T-helper 9 cell (primary cell): ENCODE measurements around the gene YBX3.

Experiments
- DNase-seq: peaks from one replicate; pipeline ENCODE4 v3.0.0-alpha.2; 2020

The YBX3 gene

DNA sequence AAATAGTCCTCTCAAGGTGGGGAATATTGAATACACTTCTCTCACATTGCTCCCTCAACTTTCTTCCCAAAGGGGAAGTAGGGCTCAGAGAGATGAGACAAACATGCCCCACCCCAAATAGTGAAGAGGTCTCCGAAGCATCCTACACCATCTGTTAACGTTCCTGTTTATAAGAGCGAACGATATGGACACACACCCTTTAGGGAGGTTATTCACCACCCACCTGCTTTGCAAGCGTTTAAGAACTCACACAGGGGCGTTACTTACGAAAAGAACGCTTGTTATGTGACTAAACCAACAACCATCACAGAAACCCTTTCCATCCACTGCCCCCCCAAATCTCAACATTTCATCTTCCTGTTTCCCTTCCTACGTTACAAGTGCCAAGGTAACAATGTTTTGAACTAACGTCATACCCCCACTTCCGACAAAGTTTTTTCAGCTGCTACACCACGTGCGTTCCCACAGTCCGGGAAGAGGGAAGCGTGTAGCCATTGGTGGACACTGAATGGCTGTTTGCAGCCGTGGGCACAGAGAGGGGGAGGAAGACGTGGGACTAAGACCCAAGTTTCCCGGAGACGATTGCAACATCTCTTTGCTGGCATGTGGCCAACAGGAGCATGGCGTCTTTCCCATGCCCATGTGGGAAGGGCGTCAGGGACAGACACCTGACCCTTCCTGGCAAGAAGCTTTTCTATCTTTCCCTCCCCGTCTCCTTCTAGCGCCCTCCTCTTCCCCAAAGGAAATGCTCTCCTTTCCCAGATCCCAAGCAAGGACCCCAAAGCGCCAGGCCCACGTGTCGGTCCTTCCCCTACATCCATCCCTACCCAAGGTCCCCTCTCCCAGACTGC, 1.2 kb downstream of the YBX3 start:
- peak; percentile 3 for DNase-seq

DNA sequence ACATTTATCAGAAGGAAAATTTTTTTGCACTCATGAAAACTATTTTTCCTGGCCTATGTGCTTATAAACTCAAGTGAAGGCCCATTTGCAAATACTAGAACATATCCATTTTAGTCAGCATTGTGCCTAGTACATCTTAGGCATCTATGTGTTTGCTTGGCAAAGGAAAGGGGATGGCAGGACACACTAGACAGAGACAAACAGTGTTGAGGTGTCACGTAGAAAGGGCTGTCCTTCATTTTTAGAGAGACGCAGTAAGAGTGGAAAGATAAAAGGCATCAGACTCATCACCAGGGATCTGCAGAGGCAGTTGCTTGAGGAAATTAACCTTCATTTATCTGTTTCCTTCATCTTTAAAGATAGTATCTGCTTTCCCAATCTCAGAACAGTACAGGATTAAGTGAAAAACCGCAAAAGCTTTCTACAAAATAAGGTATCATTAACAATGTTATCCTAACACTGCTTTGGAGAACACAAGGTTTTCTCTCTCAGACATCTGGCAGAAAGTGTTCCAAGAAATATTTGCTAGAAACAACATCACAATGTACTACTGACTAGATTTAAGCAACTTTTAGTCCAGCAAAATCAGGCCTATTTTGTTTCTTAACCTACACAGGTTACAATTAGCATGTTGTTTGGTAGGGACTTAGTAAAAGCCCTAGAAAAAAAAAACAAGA, 2.0 kb downstream of the YBX3 start:
- DNase-seq, result no peak

DNA sequence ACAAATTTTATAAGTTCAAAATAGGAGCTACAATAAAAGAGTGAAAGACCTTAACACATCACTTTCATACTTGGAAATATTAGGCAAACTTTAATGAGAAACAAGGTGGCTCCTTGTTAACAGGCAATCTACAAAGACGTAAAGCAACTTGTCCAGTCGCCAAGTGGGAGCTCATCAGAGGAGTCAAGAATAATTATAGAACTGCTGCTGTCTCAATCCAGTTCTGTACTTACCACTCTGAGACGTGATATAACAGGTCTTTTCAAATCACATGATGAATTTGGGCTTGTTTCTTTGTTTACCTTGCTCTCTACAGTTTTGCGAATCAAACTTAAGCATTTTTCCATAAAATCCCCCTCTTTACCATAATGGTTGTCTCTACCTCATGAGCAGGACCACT, 3.6 kb downstream of the YBX3 start:
- no peak for DNase-seq

DNA sequence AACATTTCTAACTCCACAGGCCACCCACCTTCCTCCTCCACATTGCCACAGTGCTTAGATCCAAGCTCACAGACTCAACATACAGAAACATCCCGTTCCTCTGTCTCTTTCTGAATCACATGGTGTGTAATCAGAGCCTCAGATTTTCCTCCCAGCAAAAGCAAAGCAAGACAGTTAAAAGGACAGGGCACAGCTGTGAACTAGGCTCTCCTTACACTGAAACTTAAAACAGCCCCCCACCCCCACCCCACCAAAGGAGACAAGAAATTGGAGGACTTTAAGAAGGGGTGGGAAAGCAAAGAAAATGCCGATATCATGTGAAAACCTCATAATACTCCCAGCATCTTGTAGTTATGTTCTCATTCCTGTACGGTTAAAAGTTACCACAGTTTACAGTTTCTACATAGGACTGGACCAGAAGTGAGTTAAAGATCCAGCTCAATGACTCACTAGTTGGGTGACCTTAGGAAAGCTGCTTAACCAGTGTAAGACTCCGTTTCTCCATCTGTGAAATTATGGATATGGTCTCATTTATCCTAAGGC, 4.8 kb downstream of the YBX3 start:
- no peak for DNase-seq

DNA sequence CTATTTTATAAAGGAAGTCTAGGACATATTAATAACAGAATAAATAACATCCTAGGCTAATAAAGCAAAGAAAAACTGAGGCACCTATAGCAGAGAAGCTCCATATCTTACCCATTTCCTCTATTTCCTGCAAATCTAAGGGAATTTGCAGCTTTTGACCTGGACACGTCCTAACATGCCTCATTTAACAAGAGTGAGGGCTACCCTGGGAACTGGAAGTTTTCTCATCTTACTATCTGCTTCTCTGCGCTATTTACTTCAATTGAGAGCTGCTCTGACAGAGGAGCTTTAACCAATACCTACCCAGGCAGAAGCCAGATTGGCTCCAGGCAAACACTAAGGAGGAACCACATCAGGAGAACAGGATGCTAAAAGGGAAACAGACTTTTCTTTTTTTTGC, 5.7 kb downstream of the YBX3 start:
- DNase-seq, result no peak

DNA sequence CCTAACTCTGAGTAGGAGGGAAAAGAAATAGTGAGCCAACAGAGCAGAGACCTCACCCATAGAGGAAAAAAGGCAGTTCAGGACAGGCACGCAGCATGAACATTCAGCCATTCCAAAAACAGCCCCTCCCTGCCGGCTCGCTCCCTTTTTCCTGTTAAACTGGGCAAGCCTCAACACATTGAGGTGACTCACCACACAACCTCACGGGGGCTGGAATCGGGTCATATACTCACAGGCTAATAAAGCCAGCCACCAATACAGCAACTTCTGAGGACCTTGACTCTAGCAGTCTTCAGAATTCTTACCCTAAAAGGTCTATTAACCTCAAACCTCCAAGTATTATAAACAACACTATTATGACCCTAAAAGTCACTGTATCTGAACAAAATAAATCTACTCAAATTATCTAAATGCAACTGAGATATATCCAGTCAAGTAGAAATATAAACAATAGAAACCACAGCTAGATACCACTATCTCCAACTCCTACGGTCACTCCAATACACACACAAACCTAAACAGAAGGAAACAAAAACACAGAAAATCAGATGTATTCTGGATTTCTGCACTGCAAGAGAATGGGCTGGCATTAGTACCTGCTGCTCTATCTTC, 6.3 kb downstream of the YBX3 start:
- no peak for DNase-seq

DNA sequence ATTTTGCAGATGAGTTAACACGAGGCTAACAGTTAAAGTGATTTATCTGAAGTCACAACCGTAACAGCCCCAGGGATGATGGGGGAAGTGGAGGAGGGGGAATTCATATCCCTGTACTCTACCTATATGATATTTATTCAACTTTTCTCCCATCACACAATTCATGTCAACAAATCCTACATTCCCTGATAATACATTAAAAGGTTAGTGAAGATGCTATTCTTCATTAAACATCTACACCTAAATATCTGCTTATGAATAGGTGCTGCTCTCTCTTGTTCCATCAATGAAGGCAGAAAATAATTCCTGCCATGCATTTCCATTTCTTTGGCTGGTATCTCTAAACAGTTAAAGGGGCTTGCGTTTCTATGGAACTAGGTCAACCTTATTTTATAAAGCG, 6.8 kb downstream of the YBX3 start:
- DNase-seq, result no peak

DNA sequence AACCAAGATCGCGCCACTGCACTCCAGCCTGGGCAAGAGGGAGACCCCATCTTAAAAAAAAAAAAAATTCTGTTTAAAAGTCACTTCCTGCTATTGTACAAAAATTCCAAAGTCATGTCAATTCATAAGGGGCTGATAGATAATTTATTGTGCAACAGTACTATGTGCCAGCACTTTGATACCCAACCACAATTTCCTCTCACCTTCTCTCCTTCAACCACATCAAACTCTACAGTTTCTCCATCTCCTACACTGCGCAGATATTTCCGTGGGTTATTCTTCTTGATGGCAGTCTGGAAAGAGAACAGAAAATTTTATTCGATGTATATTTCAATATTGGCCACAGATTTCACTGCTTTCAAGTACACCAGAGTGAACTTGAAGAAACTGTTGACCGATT, 7.6 kb downstream of the YBX3 start:
- no peak for DNase-seq

DNA sequence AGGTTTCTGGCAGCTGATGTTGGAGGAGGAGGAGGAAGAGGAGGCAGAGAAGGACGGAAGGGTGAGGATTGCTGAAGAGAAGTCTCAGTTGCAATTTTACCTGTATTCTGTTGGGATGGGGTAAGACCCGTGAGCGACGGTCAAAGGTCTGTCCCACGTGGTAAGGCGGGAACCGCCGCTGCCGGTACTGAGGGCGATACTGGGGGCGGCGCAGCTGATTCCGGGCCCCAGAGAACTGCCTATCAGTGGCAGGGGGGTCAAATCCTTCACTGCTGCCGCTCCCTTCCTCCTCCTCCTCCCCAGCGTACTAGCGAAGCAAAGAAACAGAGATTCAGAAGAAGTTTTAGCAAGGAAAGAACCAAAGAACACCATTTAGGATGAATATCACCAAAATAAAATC, 13.3 kb downstream of the YBX3 start:
- DNase-seq, result no peak

DNA sequence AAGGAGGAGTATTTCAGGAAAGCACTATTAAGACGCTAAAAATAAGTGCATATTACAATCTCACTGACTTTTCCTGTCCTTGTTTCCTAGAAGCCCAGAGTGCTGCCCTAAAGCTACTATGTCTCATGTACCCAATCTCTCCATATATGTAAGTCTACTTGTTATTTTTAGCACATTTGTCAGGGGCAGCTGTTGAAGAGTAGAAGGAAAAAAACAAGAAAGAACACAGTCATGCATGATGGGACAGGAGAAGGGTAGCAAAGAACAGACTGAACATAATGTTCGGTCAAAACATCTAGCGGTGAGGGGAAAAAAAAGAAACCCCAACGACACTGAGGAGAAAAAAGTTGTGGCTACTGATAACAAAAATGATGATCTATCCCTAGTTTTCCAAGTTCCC, 14.3 kb downstream of the YBX3 start:
- DNase-seq, result no peak

DNA sequence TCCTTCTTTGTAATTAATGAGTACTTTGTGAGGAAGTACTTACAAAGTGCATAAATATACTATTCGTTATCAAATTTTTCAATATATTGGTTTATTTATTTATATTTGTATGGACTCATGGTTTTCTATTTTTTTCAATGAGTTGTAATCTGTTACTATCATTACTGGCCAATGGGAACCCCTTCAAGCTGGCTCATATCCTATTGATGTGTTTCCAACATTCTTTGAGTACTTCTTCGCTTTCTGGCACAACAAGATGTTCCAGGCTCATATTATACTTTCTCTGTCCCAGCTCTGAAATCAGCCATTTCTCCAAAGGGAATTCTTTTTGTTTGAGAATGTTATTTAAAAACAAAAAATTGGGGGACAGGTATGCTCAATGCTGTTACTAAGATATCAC, 17.5 kb downstream of the YBX3 start:
- DNase-seq, result no peak

DNA sequence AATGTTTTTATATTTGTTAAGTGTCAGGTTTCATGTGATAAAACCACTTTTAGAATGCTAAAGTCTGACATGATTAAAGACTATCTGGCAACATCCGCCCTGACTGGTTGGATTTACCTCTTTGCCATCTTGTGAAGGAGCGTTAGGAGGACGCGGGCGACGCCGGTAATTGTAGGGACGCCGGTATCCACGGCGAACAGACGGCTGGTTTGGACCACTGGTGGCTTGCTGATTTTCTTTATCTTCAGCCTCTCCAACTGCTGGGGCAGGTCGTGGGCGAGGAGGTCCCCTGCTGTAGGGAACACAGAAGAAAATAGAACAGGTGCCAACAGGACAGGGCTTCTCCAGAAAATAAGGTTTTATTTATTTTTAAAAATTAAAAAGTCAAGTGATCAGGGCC, 21.3 kb downstream of the YBX3 start:
- no peak for DNase-seq

DNA sequence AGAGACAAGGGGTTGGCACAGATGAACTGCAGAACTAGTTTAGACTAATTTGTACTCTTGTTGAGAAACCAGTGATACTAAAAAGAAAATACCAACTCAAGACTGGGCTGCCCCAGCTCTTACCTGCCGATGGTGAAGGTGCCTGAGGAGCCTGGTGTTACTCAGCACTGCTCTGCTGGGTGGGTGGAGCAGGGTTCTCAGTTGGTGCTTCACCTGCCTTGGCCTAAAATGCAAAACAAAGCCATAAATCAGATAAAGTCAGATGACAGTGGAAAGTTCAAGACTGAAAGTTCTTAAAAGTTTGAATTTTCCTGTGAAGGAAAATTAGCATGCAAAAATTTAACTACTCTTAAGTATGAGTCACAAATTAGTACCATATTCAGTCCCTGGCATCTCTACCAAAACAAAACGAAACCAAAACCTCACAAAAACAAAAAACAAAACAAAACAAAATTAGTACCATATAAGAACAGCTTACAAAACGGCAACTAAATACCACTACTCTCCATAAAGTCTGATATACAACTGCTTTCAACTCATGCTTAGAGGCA, 21.9 kb downstream of the YBX3 start:
- no peak for DNase-seq

DNA sequence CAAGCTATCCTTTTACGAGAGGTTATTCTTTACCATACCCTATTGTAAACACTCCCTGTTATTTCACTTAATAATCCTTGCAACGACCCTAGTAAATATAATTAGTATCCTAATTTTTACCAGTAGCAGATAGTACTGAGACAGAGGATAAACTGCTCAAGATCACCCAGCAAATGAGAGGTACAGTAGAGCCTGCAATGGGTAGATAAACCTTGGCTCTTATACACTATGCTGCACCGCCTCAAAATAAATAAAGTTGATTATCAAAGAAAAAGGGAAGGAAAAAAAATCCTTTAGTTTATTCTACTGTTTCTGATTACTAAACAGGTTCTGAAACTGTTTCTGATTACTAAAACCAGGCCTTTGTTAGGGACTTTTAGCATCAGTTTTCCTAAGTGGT, 22.5 kb downstream of the YBX3 start:
- DNase-seq, result no peak

DNA sequence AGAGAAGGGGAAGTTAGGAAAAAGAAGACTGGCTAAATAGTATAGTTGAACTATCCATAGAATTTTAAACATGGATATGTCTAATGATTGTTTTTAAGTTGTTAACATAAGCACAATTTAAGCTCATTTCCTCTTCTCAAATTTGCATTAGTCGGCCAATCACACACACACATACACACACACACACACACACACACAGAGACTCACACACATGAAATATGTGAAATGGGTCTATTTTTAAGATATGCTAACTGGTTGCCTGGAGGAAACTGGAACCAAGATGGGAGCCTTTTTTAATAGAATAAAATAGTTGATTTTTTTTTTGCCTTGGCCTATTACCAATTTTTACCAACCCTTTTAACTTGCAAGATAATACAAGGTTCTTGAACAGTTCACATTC, 25.3 kb downstream of the YBX3 start:
- no peak for DNase-seq

DNA sequence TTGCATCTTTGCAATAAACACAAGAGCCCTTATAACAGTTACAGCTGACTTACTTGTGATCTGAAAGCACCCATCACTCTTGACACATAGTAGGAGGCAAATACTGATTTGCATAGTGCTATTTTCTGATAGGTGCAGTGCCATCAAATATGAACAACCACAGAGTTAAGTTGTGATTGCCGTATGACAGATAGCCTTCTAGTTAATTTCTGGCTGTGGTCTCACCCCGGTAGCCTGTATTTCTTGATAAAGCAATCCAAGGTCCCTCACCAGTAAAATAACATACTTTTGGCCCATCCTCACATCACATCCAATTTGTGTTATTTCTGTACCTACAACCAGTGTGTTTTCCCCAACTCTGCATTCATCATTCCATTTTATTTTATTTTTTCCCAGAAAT, 26.0 kb downstream of the YBX3 start:
- no peak for DNase-seq

DNA sequence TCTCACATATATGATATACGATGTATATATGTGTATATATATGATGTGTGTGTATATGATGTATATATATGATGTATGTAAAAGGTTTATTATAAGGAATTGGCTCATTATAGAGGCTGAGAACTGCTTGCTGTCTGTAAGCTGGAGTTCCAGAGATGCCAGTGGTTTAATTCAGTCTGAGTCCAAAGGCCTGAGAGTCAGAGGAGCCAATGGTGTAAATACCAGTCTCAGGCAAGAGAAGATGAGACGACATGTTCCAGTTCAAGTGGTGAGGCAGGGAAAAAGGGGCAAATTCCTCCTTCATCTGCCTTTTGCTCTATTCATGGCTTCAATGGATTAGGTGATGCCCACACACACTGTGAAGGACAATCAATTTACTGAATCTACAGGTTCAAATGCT, 32.2 kb downstream of the YBX3 start:
- DNase-seq, result no peak

DNA sequence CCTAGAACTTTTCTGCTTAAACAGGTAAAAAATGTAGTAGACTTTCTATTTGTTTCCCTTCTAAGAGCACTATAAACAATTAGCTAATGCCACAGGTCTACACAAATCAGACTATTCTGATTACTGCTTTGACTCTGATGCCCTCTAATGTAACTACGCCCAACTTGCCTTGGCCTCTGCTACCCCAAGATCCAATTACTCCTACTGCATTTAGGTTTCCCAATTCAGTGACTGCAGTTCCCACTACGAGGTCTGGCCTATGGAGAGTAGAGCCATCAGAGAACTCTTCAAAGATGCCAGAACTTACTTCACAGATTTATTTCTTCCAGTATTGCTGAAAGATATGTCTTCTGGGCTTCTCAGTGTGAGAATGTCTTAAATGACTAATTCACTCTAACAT, 34.0 kb downstream of the YBX3 start:
- DNase-seq, result no peak

DNA sequence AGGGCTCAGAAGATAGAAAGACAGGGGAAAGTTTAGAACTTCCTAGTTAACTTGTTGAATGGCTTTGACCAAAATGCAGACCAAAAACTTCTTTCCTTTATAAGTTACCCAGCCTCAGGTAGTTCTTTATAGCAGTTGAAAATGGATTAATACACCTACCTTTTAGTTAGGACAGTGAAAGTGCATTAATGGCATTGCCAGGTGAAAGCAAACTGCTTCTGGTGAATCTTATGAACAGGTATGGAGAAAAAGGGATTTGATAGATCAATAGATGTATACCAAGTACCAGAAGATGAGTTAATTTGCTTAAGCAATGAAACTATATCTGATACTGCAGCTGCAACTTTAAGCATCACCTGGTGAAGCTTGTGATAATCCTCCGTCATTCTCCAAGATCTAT, 35.1 kb downstream of the YBX3 start:
- DNase-seq, result no peak

DNA sequence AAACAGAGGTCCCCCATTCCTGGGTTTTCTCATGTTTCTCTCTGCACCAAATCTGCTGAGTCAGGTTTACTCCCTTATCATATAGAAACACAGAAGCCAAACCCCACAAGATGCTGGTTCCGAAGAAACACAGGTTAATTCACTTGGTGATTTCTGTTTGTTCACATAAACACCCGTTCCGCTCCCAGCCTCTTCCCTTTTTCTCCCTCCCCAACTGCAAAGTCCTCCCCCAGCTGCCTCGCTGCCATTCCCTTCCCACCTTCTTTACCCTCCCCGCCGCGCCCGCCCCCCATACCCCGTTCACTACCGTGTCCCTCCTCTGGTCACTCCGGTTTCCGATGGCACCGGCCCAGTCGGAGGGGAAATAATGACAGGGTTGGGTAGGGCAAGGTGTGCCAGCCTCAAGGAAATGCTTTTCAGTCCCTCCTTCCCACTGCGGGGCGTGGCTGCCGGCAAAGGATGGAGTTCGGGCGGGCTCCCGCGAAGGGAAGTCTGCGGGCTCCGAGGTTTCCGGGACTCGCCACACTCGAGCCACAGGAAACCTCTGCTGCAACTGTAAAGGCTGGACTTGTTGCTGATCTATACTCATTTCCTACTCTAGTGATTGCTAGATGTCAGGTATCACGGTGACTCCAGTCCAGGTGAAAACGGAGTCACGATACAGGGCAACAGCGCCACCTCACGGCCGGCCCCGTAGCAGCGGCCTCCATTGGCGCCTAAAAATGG, 49.3 kb downstream of the YBX3 start, which contains the start of gene STYK1:
Gene STYK1, minus strand, starts transcription at position 394 of the 726 bp plus-strand sequence. CDS start 39,434 bp downstream, outside the sequence.
- DNase-seq, result peak; percentile 60

DNA sequence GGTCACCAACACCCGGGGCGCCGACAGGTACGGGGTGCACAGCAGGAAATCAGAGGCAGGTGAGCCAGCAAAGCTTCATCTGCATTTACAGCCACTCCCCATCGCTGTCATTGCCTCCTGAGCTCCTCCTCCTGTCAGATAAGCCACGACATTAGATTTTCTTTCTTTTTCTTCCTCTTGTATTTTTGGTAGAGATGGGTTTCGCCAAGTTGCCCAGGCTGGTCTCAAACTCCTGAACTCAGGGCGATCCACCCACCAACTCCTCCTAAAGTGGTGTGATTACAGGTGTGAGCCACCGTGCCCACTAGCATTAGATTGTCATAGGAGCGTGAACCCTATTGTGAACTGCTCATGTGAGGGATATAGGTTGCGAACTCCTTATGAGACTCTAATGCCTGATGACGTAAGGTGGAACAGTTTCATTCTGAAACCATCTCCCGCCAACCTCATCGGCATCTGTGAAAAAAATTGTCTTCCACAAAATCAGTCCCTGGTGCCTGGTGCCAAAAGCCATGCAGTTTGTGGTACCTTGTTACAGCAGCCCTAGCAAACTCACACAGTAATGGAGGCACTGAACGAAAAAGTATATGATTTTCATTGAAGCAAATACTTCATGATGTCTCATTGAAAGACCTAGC, 50.8 kb downstream of the YBX3 start:
- DNase-seq, result no peak

DNA sequence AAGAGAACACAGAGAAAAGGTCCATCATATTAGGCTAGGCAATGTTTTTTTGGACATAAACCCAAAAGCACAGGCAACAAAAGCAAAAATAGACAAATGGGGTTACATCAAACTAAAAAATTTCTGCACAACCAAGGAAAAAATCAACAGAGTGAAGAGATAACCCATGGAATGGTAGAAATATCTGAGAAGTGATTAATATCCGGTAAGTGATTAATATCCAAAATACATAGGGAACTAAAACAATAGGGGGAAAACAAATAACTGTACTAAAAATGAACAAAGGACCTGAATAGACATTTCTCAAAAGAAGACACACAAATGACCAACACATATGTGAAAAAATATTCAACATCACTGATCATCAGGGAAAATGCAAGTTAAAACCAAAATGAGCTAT, 53.6 kb downstream of the YBX3 start:
- no peak for DNase-seq
